ENCODE results near the gene CYP24A1.

- TF ChIP-seq CTCF (IDR thresholded peaks at IDR 0.05) = no peak
- no peak for TF ChIP-seq POLR2A (IDR thresholded peaks at IDR 0.05)
These were observed 46.8 kb downstream of the CYP24A1 start for GRCh38 chr20:54126806-54127655.

Data from esophagus squamous epithelium (tissue), 4 donors.